Stomach (tissue), 9 donors: ENCODE results near the gene CSNK2A1. TPM values are rescaled to one million over a fixed set of nuclear protein-coding genes. Genes with fewer than 3 reads are reported as not detected.

ENCODE experiments used
- DNase-seq, 2 donors: peaks; one replicate each; pipeline versions ENCODE4 v3.0.0 to v3.0.0-alpha.2; 2013 to 2019
- H3K27ac ChIP-seq, 5 donors: fragments of 200-600 bp in 4 of 5; sonication (generic) in 4 of 5; one replicate each; pipeline ENCODE4 v1.5.1; 2013 to 2019; ENCODE audit warnings: mild to moderate bottlenecking in 1 of 5, moderate library complexity in 1 of 5
- H3K27me3 ChIP-seq, 3 donors: fragments of 200-600 bp; sonication (generic); one replicate each; pipeline ENCODE4 v1.5.1; 2017 to 2019; ENCODE audit warnings: mixed run types in 1 of 3
- H3K36me3 ChIP-seq, 4 donors: fragments of 200-600 bp; sonication (generic); 1 replicate in 3 of 4; 2 replicates in 1 of 4; pipeline ENCODE4 v1.5.1; 2016 to 2019
- H3K4me1 ChIP-seq, 4 donors: fragments of 200-600 bp; sonication (generic); one replicate each; pipeline ENCODE4 v1.5.1; 2016 to 2019
- H3K4me3 ChIP-seq, 4 donors: fragments of 200-600 bp; sonication (generic) in 3 of 4; one replicate each; pipeline ENCODE4 v1.5.1; 2016 to 2019; ENCODE audit warnings: mild to moderate bottlenecking in 1 of 4
- H3K9me3 ChIP-seq, 4 donors: fragments of 200-600 bp; sonication (generic); one replicate each; pipeline ENCODE4 v1.5.1; 2016 to 2019
- CTCF ChIP-seq, 7 experiments: fragments of 450-650 bp in 4 of 7; fragments of 200-600 bp in 3 of 7; sonication (generic) in 3 of 7; IDR thresholded peaks; one replicate each; pipeline ENCODE4 v1.5.1; 2016 to 2019; ENCODE audit warnings: antibody characterized with exemption in 7 of 7, control low read depth in 2 of 7, mild to moderate bottlenecking in 1 of 7
- EP300 ChIP-seq: sonication (generic); formaldehyde crosslinking; IDR thresholded peaks from one replicate; pipeline ENCODE4 v1.6.1; 2017; ENCODE audit warnings: antibody characterized with exemption
- POLR2A ChIP-seq, 4 donors: fragments of 450-650 bp; IDR thresholded peaks; one replicate each; pipeline ENCODE4 v1.6.1; 2016; ENCODE audit warnings: antibody characterized with exemption in 4 of 4, control low read depth in 2 of 4, mild to moderate bottlenecking in 1 of 4, moderate library complexity in 1 of 4
- POLR2AphosphoS5 ChIP-seq, 3 donors: sonication (generic); formaldehyde crosslinking; IDR thresholded peaks; one replicate each; pipeline ENCODE4 v1.6.1; 2016; ENCODE audit warnings: antibody characterized with exemption in 3 of 3
- WGBS, 5 donors: extraction: QIAGEN DNeasy Blood & Tissue Kit in 3 of 5; methylation state at CpG; one replicate each; pipeline versions ENCODE4 v1.1.5 to v1.1.7; 2013 to 2018; 5-methylcytosine and 5-hydroxymethylcytosine counted together
- intact Hi-C: fragments of 100-400 bp; cut with DNase I; formaldehyde crosslinking; loops from one replicate; pipeline ENCODE4 v1.15.1; 2023; ENCODE audit warnings: low total_unique reads
- polyA plus RNA-seq, 3 donors: library from polyadenylated mRNA; stranded (reverse); fragments of 200-250 nt; gene quantifications; one replicate each; pipeline ENCODE4 v1.2.3, GENCODE V29; 2013
- total RNA-seq, 5 donors: library from RNA; depleted of rRNA; stranded (reverse); fragments of >200 nt; gene quantifications; one replicate each; pipeline versions ENCODE4 v1.1.0 to v1.2.3, GENCODE V29; 2014 to 2016
- donor health status: healthy with polysubstance abuse.
- donor health status: Bipolar disorder and iron deficiency.
- donor health status: healthy.

CSNK2A1 gene
- total and polyA plus RNA-seq, 8 donors, result 22.6 to 164 (median 37.3) TPM

GRCh38 chr20:483815-484644 is 59.6 kb downstream of the CSNK2A1 start:
- 46 to 71% (median 61%) methylated on average over 9 of the region's 9 CpGs for WGBS, 5 donors
- H3K9me3 ChIP-seq, result no peaks in the 10 kb centered on the region
- H3K27me3 ChIP-seq, result no peaks in the 10 kb centered on the region
- DNase-seq, result no peak
- H3K27ac ChIP-seq, result no peak overlapping the region
- peaks cover 57 to 94% (median 90%) of the 10 kb centered on the region in 4 donors for H3K36me3 ChIP-seq
- no peak for TF ChIP-seq CTCF (IDR thresholded peaks at IDR 0.05)
- TF ChIP-seq POLR2A (IDR thresholded peaks at IDR 0.05), result no peak
- no peak for TF ChIP-seq POLR2AphosphoS5 (IDR thresholded peaks at IDR 0.05)
- H3K4me1 ChIP-seq, result peaks cover 0 to 9% (median 0%) of the 10 kb centered on the region in 4 donors
- intact Hi-C loops, result no loop called here
- H3K4me3 ChIP-seq, result no peak overlapping the region

GRCh38 chr20:481167-481566 is 62.4 kb downstream of the CSNK2A1 start:
- 75 to 84% (median 81%) methylated on average over 1 of the region's 1 CpG for WGBS, 5 donors
- TF ChIP-seq CTCF (IDR thresholded peaks at IDR 0.05), result no peak
- no peak for TF ChIP-seq POLR2AphosphoS5 (IDR thresholded peaks at IDR 0.05)
- TF ChIP-seq EP300, result no peak
- TF ChIP-seq POLR2A (IDR thresholded peaks at IDR 0.05), result no peak
- peaks cover 30 to 89% (median 70%) of the 10 kb centered on the region in 4 donors for H3K36me3 ChIP-seq
- intact Hi-C loops, result no loop called here
- peaks cover 0 to 15% (median 0%) of the 10 kb centered on the region in 4 donors for H3K4me1 ChIP-seq
- no peak overlapping the region for H3K4me3 ChIP-seq
- H3K9me3 ChIP-seq, result no peaks in the 10 kb centered on the region
- no peaks in the 10 kb centered on the region for H3K27me3 ChIP-seq
- no peak for DNase-seq
- H3K27ac ChIP-seq, result no peak overlapping the region

- TF ChIP-seq CTCF (IDR thresholded peaks at IDR 0.05) (no peak), EP300 (no peak), POLR2A (IDR thresholded peaks at IDR 0.05) (no peak), POLR2AphosphoS5 (IDR thresholded peaks at IDR 0.05) (no peak)
- Histone ChIP-seq H3K4me3 (no peak overlapping the region), H3K27ac (no peak overlapping the region), H3K4me1 (peaks cover 0 to 15% (median 0%) of the 10 kb centered on the region in 4 donors), H3K27me3 (no peaks in the 10 kb centered on the region), H3K36me3 (peaks cover 23 to 81% (median 59%) of the 10 kb centered on the region in 4 donors), H3K9me3 (no peaks in the 10 kb centered on the region)
- 49 to 75% (median 62%) methylated on average over 3 of the region's 3 CpGs for WGBS, 5 donors
- intact Hi-C loops, result no loop called here
- no peak for DNase-seq
These were observed 63.5 kb downstream of the CSNK2A1 start for GRCh38 chr20:480044-480443.

- H3K36me3 ChIP-seq, result peaks cover 22 to 77% (median 55%) of the 10 kb centered on the region in 4 donors
- 23 to 54% (median 41%) methylated on average over 2 of the region's 2 CpGs for WGBS, 5 donors
- H3K27ac ChIP-seq, result no peak overlapping the region
- peaks cover 0 to 15% (median 0%) of the 10 kb centered on the region in 4 donors for H3K4me1 ChIP-seq
- no peaks in the 10 kb centered on the region for H3K9me3 ChIP-seq
- intact Hi-C loops, result loop anchor here (5.0 kb wide), 1 partner anchor 122 kb away; no protein-coding TSS in a partner anchor
- H3K4me3 ChIP-seq, result no peak overlapping the region
- no peaks in the 10 kb centered on the region for H3K27me3 ChIP-seq
- TF ChIP-seq POLR2A (IDR thresholded peaks at IDR 0.05) (no peak), CTCF (IDR thresholded peaks at IDR 0.05) (no peak), POLR2AphosphoS5 (IDR thresholded peaks at IDR 0.05) (no peak), EP300 (no peak)
- DNase-seq, result no peak
These were observed 64.1 kb downstream of the CSNK2A1 start for GRCh38 chr20:479487-479886.
